ENCODE data around the gene XDH. TPM values are rescaled to one million over a fixed set of nuclear protein-coding genes. Genes with fewer than 3 reads are reported as not detected.

The XDH gene
- polyA plus RNA-seq, 1 of the 3 experiments (the other 2 are of a cell fraction): 0.33 TPM

DNA sequence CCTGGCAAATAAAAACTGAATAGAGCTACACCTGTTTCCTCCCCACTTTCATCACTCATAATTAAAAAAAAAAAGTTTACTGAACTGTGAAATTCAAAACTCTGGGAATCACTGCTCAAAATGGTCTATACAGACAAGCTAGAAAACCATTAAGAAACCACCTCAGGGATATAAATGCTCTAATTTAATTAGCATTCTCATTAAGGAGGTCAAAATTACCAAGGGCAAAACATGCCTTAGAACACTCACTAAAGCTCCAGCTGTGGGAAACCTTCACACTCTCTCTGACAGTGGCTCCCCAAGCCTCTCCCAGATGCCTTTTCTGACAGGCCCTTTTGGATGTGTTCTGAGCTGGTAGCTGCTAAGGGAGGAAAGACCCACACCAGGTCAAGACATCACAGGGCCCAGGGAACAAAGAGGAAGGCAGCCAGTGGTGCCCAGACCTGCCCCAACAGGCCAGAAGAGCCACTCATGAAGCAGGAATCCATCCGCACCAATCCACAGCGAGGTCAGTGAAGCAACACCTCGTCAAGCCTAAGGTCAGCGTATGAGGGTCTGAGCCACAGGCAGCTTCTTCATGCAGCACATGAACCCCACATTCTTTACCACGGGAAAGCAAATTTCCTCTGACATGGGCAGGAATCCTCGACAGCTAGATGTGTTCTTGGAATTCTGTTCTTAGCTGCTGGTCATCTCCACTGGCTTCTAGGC is 35.6 kb downstream of the XDH start (continued):
- TF ChIP-seq, protein P1, sequence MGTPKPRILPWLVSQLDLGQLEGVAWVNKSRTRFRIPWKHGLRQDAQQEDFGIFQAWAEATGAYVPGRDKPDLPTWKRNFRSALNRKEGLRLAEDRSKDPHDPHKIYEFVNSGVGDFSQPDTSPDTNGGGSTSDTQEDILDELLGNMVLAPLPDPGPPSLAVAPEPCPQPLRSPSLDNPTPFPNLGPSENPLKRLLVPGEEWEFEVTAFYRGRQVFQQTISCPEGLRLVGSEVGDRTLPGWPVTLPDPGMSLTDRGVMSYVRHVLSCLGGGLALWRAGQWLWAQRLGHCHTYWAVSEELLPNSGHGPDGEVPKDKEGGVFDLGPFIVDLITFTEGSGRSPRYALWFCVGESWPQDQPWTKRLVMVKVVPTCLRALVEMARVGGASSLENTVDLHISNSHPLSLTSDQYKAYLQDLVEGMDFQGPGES (IDR thresholded peaks at IDR 0.05; ENCODE audit: low read depth, low read length): no peak
- TF ChIP-seq YY1 (IDR thresholded peaks at IDR 0.05; ENCODE audit: low read depth): no peak
- no peak for TF ChIP-seq RCOR1 (IDR thresholded peaks at IDR 0.05; ENCODE audit: low read length)
- no peak for TF ChIP-seq GATA2 (CRISPR knock-in tag; IDR thresholded peaks at IDR 0.05)
- TF ChIP-seq TEAD4 (IDR thresholded peaks at IDR 0.05; ENCODE audit: borderline replicate concordance, insufficient read depth): no peak
- TF ChIP-seq RXRA (IDR thresholded peaks at IDR 0.05; ENCODE audit: borderline replicate concordance, low read depth): no peak
- no peak for TF ChIP-seq FOXM1 (IDR thresholded peaks at IDR 0.05; ENCODE audit: low read depth)
- no peak for TF ChIP-seq GABPA (IDR thresholded peaks at IDR 0.05; ENCODE audit: low read depth)

DNA sequence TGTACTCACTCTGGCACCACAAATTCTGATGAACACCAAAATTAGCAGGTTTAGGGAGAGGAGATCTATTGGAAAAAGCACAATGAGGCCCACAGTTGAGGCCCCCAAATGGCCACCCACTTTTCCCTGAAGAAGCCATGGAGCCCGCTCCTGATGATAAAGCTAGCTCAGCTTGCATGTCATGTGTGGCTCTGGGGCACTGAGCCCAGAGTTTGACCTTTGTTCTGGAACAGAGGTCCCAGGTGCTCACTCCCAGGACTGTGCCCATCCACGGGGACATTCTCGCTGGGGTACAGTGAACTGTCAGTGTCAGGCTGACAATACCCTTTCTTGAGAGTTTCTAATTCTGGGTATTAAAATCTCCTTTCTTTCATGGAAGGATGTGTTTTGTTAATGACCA is 36.2 kb downstream of the XDH start:
- Histone ChIP-seq H3K4me1 (ENCODE audit: control insufficient read depth in 1 of 2, insufficient read depth in 2 of 2, low read depth in 1 of 2, low read length in 1 of 2) (peaks cover 0 to 17% of the 10 kb centered on the region in 2 experiments; a peak in 2 of 4 replicates), H2AFZ (ENCODE audit: low read depth) (no peak overlapping the region)
- CTCF ChIA-PET: interaction anchor here (1.1 kb wide), 1 partner anchor 65 kb away, joined by 3 read pairs; no protein-coding TSS in a partner anchor

DNA sequence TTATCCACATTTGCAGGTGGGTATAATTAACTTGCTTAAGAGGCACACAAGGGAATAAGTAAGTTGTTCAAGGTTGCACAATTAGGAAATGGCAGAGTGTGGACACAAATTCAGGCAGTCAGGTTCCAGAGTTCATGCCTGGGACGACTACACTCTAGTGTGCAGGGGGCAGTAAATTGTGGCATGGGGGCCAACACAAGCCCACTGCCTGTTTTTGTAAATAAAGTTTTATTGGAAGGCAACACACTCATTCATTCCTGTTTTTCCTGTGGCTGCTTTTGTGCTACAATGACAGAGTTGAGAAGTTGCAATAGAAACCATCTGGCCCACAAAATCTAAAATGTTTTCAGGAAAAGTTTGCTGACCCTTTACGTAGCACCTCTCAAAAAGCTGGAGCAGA is 41.4 kb downstream of the XDH start:
- Histone ChIP-seq H3K4me2 (no peak overlapping the region), H3K27me3 (ENCODE audit: insufficient read depth) (no peaks in the 10 kb centered on the region), H3K9me2 (no peaks in the 10 kb centered on the region), H3K4me1 (ENCODE audit: control insufficient read depth in 1 of 2, insufficient read depth in 2 of 2, low read depth in 1 of 2, low read length in 1 of 2) (no peaks in the 10 kb centered on the region), H3K36me3 (replicated peaks in 1 of 2; ENCODE audit: control insufficient read depth in 1 of 2, insufficient read depth in 2 of 2, low read length in 1 of 2) (no peaks in the 10 kb centered on the region), H2AFZ (ENCODE audit: low read depth) (no peak overlapping the region), H3K4me3 (ENCODE audit: low read depth in 2 of 2, low read length in 1 of 2) (no peak overlapping the region), H3K9ac (no peak overlapping the region), H4K20me1 (ENCODE audit: insufficient read depth) (no peaks in the 10 kb centered on the region), H3F3A (replicated peaks; ENCODE audit: insufficient read depth) (no peaks in the 10 kb centered on the region), H3K9me3 (no peaks in the 10 kb centered on the region), H3K79me2 (ENCODE audit: insufficient read depth) (no peaks in the 10 kb centered on the region), H3K27ac (ENCODE audit: low read depth in 2 of 2, low read length in 1 of 2) (no peak overlapping the region)
- ChIA-PET POLR2A (no interaction called here), CTCF (no interaction called here)
- TF ChIP-seq NRF1 (IDR thresholded peaks at IDR 0.05; ENCODE audit: low read depth, low read length) (no peak), FOSL2 (IDR thresholded peaks at IDR 0.05; ENCODE audit: borderline replicate concordance, low read depth) (no peak), POLR2AphosphoS5 (IDR thresholded peaks at IDR 0.05; ENCODE audit: low read depth, low read length) (no peak), EZH2phosphoT487 (IDR thresholded peaks at IDR 0.05; ENCODE audit: borderline replicate concordance, low read depth) (no peak), RAD21 (IDR thresholded peaks at IDR 0.05; ENCODE audit: low read length) (no peak), FOXJ3 (CRISPR knock-in tag; IDR thresholded peaks at IDR 0.05) (no peak)
- 53% methylated on average over 2 of the region's 2 CpGs for WGBS (ENCODE audit: low lambda C conversion rate)
- DNase-seq: no peak

More for the DNA sequence above, 36.2 kb downstream of the XDH start:
- Histone ChIP-seq H3K4me2 (no peak overlapping the region), H3K9ac (no peak overlapping the region), H3K4me3 (ENCODE audit: low read depth in 2 of 2, low read length in 1 of 2) (no peak overlapping the region), H3K27ac (ENCODE audit: low read depth in 2 of 2, low read length in 1 of 2) (no peak overlapping the region), H4K20me1 (ENCODE audit: insufficient read depth) (no peaks in the 10 kb centered on the region), H3K36me3 (replicated peaks in 1 of 2; ENCODE audit: control insufficient read depth in 1 of 2, insufficient read depth in 2 of 2, low read length in 1 of 2) (no peaks in the 10 kb centered on the region), H3F3A (replicated peaks; ENCODE audit: insufficient read depth) (peaks cover 9% of the 10 kb centered on the region), H3K9me2 (no peaks in the 10 kb centered on the region), H3K27me3 (ENCODE audit: insufficient read depth) (no peaks in the 10 kb centered on the region), H3K9me3 (no peaks in the 10 kb centered on the region), H3K79me2 (ENCODE audit: insufficient read depth) (no peaks in the 10 kb centered on the region)
- 96% methylated on average over 3 of the region's 3 CpGs for WGBS (ENCODE audit: low lambda C conversion rate)
- POLR2A ChIA-PET: no interaction called here
- no peak for DNase-seq
- TF ChIP-seq TEAD4 (IDR thresholded peaks at IDR 0.05; ENCODE audit: borderline replicate concordance, insufficient read depth): no peak
- no peak for TF ChIP-seq FOXM1 (IDR thresholded peaks at IDR 0.05; ENCODE audit: low read depth)
- TF ChIP-seq MXI1 (IDR thresholded peaks at IDR 0.05; ENCODE audit: low read depth, low read length): no peak
- TF ChIP-seq FOXJ3 (CRISPR knock-in tag; IDR thresholded peaks at IDR 0.05): no peak
- TF ChIP-seq, protein P1 (IDR thresholded peaks at IDR 0.05; ENCODE audit: low read depth, low read length): no peak
- TF ChIP-seq TAF1 (IDR thresholded peaks at IDR 0.05; ENCODE audit: borderline replicate concordance, low read depth, low read length): no peak
- TF ChIP-seq MEF2A (IDR thresholded peaks at IDR 0.05; ENCODE audit: borderline replicate concordance, low read depth): no peak
- TF ChIP-seq RFX5 (IDR thresholded peaks at IDR 0.05; ENCODE audit: low read length): no peak

Measured in SK-N-SH (cell line).